GM13976 (cell line): ENCODE data around the gene ZNF710.

Experiments
- DNase-seq: peaks from one replicate; pipeline ENCODE4 v3.0.0; 2012; ENCODE audit warnings: low spot score
- CTCF ChIP-seq: IDR thresholded peaks from 2 replicates; pipeline ENCODE4 v1.5.1; 2012; ENCODE audit warnings: borderline replicate concordance, mild to moderate bottlenecking; ENCODE audit not compliant: insufficient read depth; ENCODE audit errors: extremely low read depth, missing control alignments, control extremely low read depth
- in situ Hi-C: fragments of 300-500 bp; cut with MboI; formaldehyde crosslinking; loops from one replicate; pipeline ENCODE4 v1.12.0; 2022; ENCODE audit warnings: low sequenced_read_pairs, mixed read lengths, inconsistent platforms; ENCODE audit not compliant: unreplicated experiment

Gene ZNF710

GRCh38 chr15:90030376-90030775 lies 29.3 kb downstream of the ZNF710 start:
- TF ChIP-seq CTCF: no peak
- in situ Hi-C loops: no loop called here

GRCh38 chr15:90031231-90031791 lies 30.2 kb downstream of the ZNF710 start:
- no peak for TF ChIP-seq CTCF
- peak; percentile 84 for DNase-seq
- in situ Hi-C loops: no loop called here

More at GRCh38 chr15:90030376-90030775, 29.3 kb downstream of the ZNF710 start:
- DNase-seq: no peak

GRCh38 chr15:90033006-90033405 lies 31.9 kb downstream of the ZNF710 start:
- in situ Hi-C loops: no loop called here
- DNase-seq: no peak
- no peak for TF ChIP-seq CTCF

DNA sequence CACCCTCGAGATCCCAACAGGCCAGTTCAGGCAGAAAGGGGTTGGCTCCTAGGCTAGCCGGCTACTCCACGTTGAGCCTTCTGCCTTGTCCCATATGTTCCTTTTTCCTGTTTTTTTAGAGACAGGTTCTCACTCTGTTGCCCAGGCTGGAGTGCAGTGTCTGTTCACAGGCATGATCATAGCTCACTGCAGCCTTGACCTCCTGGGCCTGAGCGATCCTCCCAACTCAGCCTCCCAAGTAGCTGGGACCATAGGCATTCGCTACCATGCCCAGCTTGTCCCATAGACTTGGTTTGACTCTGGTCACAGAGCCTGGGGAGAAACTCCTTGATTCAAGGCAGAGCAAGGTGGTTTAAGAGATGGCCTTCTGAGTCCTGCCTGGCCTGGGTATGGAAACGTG lies 32.3 kb downstream of the ZNF710 start:
- in situ Hi-C loops: no loop called here
- no peak for TF ChIP-seq CTCF
- DNase-seq: no peak

- no peak for TF ChIP-seq CTCF
Measured at GRCh38 chr15:90035095-90035839, 34.1 kb downstream of the ZNF710 start.

DNA sequence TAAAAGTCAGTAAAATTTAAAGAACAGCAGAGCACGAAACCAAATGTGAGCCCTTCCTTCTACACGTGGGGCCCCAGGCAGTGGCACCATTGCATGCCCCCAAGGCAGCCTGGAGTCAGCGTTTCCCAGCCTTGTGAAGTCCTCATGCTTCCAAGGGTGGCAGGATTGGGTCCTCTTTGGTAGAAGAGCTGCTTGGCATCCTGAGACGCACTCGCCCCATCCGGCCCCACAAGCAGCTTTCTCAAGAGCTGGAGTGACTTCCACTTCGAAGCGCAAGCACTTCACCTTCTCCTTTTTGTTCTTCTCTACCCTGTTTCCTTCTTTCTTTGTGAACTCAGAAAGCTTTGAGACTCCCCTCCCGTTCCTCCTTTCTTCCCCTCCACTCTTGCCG lies 34.7 kb downstream of the ZNF710 start:
- in situ Hi-C loops: no loop called here
- DNase-seq: no peak
- TF ChIP-seq CTCF: no peak

More at GRCh38 chr15:90035095-90035839, 34.1 kb downstream of the ZNF710 start:
- in situ Hi-C loops: no loop called here
- DNase-seq: no peak

DNA sequence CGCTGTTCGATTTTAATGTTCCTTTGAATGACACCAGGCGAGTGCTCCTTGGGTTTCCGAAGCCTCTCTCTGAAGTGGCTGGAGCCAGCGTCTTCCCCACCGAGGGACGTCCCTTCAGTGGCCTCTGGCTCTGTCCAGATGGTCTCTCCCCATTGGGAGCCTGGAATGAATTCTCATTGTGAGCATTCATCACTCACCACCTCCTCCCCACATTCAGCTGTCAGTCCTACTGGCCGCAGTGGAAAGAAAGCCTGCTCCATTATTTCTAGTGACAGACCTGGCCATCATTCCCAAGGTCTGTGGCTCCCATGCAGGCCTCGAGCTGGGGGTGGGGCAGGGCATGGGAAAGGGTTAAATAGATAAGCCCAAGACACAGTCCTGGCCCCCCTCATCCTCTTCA lies 35.2 kb downstream of the ZNF710 start:
- DNase-seq: no peak
- no peak for TF ChIP-seq CTCF
- in situ Hi-C loops: no loop called here
